Measurements from ENCODE around the gene DIRAS1.

DIRAS1 gene, protein sequence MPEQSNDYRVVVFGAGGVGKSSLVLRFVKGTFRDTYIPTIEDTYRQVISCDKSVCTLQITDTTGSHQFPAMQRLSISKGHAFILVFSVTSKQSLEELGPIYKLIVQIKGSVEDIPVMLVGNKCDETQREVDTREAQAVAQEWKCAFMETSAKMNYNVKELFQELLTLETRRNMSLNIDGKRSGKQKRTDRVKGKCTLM

DNA sequence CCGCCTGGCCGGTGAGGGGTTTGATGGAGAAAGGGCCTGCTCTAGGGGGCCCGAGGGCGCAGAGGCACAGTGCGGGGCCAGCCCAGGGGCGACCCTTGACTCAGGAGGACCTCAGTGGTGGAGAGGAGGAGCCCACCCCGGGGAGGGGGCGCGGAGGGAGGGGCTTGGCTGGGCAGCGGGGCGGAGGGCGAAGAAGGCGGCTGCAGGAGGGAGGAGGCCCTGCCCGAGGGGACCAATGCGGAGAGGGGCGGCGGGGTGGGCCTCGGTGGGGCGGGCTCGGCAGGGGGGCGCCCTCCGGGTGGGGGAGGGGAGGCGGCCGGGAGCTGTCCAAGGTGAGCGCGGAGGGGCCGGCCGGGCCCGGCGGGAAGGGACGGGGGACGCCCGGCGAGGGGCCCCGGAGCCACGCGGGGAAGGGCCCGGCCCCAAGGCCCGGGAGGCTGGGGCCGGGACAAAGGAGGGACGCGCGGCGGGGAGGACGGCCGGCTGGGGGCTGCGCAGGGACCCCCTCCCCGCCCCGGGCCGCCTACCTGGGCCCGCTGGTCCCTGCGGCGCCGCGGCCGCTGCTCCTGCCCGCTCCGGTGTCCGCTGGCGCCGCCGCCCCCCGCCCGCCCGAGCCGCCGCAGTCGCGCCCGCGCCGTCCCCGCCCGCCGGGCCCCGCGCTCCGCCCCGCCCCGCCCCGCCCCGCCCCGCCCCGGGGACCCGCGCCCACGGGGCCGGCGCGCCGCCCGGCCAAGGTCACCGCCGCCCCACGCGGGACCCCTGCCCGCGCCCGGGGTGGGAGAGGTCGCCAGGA is at the start of gene DIRAS1:
Gene DIRAS1, minus strand, starts transcription at position 596 of the 793 bp plus-strand sequence. CDS start 3,566 bp downstream, outside the sequence.
- DNase-seq (ENCODE audit: low read depth in 2 of 2), result no peak

DNA sequence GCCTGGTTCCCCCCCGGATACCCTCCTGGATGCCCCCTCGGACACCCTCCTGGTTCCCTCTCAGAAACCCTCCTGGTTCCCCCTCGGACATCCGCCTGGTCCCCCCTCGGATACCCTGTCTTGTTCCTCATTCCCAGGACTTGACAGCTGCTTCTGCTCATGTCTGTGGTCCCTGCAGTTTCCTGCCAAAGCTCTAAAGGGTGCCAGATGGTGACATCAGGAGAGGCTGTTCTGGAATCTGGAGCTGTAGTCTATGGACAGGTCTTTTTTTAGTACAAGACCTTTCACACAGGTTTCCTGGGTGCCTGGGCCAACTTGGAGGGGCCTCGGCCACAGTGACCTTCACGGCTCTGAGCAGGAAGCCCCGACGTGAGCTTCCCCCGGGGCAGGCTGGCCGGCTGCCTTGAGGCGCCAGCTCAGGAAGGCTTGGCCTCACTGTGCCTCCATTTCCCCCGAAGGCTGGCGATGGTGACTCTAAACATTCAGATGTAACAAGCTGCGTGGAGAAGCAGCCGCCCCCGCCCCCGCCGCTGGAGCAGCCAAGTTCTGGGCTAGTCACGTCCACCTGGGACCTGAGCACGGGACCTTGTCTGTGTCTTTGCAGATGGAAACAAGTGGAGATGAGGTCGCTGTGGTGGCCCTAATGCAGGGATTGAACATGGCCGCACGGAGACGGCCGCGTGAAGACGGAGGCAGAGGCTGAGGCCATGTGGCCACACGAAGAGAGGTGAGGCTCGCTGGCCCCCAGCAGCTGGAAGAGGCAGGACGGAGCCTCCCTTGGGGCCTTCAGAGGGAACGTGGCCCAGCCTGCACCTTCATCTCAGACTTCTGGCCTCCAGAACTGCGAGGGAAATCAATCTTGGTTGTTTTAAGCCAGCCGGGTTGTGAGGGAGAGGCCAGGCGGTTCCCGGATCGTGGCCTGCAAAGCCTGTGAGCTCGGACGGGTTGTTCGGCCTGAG is 49.2 kb upstream of the DIRAS1 start:
- no peak for DNase-seq (ENCODE audit: low read depth in 2 of 2)

DNA sequence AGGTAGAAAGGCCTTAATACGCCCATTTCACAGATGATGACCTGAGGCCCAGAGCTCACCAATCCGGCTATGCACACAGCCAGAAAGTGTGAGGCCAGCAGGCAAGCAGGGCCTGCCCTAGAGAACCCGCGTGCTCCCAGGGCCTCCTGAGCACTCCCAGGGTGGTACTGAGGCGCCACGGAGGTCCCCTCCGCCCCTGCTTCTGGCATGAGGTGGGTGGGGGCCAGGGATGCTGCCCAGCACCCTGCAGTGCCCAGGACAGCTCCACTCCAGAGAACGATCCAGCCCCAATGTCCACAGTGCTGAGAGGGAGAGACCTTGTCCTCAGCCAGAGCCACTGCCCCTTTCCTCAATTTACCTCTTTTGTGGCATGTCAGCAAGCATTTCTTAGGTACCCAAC is 48.0 kb upstream of the DIRAS1 start:
- DNase-seq (ENCODE audit: low read depth in 2 of 2), result no peak

DNA sequence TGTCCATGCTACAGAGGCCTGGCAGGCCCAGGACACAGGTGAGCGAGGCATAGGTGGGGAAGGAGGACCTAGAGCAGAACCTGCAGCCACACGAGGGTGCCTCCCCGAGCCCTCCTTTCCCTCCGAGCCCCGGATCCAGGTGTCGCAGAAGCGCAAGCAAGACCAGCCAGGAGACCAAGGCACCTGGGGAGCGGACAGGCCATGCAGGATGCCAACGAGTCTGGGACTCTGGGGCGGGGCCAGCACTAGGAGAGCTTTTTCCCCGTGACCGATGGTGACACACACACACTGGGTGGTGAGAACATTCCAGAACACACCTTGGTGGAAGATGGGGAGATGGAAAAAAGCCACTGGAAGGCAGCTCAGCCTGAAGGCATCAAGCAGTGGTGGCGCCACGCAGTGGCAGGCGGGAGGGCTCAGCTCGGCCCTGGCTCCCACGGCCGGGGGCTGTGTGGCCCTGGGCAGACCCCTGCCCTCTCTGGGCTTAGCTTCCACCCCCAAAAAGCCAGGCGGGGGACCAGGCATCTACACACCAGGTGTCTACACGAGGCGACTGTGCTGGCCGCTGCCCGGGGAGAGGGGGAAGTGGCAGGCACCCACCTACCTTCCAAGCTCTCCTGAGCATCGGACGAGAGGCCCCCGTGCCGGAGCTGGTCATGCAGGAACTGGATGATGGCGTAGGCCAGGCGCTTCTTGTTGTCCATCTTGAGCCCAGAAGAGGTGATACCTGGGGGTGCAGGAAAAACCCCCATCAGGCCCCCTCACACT is 47.4 kb upstream of the DIRAS1 start:
- DNase-seq (ENCODE audit: low read depth in 2 of 2), result no peak

DNA sequence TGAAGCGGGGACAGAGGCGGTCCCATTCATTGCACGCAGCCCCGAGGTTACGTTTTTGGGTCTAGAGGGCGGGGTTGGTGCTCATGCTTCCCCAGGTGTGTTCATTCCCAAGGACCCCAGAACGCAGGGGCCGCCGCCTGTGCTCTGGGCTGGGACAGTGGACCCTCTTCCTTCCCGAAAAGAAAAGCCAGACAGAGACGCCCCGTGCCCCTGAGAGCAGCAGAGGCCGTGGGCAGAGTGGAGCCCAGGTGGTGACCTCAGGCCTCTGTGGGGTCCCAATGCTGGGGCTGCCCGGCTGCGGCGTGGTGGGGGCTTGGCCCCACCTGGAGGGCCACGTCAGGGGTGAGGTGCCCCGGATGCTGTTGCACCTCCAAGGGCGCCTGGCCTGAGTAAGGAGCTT is 46.5 kb upstream of the DIRAS1 start:
- DNase-seq (ENCODE audit: low read depth in 2 of 2), result no peak

DNA sequence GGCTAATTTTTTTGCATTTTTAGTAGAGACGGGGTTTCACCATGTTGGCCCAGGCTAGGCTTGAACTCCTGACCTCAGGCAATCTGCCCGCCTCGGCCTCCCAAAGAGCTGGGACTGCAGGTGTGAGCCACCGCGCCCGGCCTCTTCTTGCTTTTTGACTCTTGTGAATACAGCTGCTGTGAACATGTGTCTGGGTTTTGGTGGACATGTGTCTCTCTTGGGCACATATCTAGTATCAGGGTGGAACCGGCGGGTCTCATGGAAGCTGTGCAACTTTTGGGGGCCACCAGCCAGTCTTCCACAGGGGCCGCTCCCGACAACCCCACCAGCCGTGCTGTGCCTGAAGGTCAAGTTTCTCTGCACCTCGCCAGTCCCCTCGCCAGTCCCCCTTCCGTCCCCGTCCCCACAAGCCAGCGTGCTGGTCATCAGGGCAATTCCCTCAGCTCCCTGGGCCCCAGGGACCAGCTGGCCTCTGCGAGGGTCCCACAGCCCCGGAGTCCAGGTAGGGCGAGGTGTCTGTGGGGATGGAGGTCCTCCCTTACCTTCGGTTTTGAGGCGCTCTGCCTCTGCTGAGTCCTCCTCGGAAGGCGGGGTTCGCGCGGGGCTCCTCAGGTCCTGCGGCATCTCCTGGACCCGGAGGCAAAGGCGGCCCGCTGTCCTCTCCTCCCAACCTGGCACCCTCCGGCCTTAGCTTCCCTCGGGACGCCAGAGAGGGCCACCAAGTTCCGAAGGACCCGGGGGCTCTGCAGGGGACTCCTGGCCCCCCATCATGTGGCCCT is 45.6 kb upstream of the DIRAS1 start:
- no peak for DNase-seq (ENCODE audit: low read depth in 2 of 2)

DNA sequence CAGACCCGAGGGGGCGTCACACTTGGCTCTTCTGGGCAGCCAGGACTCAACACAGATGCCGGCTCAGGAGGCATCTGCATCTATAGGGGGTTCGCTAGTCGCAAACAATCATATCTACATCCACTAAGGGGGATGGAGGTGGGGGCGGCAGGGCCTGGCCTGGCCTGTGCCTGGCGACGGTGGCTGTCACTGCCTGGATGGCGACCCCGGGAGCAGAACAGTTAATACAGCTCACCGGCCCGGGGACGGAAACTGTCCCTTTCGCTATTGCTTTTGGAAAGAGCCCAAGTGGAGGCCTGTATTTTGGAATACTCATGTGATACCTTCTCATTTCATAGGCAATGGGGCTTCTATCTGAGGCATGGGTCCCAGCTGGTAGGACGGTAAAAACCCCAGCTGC is 44.2 kb upstream of the DIRAS1 start:
- no peak for DNase-seq (ENCODE audit: low read depth in 2 of 2)

DNA sequence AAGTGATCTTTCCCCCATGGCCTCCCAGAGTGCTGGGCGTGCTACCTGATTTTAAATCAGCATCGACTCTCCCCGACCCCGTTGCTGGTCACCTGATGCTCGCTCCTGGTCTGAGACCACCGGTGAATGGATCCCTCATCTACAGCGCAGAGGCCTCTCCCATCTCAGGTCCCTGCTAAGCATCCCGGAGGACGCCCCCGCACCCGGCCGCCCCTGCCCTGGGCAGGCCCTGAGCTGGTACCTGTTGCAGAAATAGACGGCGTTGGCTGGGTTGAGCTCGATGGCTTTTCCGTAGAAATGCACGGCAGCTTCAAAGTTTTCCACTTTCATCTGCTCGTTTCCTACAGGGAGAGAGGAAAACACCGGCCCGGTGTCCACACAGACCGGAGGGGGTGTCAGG is 43.8 kb upstream of the DIRAS1 start:
- DNase-seq (ENCODE audit: low read depth in 2 of 2), result no peak

DNA sequence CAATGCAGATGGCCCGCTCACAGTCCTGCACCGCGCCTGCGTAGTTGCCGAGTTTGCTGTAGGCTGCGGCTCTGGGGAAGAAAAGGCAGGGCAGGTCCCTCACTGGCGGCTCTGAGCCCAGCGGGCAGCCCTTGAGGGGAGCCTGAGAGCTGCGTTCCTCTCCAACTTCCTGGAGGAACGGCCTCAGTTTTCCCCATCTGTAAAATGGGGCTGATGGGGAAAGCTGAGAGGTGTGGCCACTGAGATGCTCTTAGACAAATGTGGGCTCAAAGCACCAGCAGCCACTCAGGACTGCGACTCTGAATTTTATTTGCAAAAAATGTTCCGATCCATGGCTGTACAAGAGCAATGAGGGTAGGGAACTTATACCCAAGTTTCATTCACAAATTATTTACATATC is 42.5 kb upstream of the DIRAS1 start:
- DNase-seq (ENCODE audit: low read depth in 2 of 2), result no peak

DNA sequence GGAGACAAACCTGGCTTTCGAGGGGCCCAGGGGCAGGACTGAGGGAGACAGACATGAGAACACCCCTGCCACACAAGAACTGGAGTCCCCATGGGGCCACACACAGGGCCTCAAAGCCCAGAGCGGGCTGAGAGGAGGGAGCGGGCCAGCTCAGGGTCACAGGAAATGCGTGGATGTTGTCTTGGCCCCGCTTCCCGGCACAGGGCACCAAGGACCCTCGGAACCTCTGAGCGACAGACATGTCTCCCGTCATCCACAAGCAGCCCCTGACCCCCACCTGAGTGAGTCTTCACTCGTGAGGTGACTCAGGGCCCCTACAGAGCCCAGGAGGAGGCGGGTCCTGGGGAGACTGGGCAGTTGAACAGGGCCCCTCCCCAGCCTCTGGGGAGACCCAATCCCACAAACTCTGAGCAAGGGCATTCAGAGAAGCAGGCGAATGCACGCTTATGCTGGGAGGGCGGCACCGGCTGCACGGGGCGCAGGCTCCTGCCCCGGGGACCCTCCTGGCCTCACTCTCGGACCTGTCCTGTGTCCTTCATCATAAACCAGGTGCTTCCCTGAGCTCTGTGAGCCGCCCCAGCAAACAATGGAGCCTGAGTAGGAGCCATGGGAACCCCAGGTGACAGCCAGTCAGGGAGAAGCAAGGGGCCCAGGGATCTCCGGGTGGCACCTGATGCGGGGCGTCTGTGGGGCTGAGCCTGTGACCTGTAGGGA is 41.8 kb upstream of the DIRAS1 start:
- no peak for DNase-seq (ENCODE audit: low read depth in 2 of 2)

DNA sequence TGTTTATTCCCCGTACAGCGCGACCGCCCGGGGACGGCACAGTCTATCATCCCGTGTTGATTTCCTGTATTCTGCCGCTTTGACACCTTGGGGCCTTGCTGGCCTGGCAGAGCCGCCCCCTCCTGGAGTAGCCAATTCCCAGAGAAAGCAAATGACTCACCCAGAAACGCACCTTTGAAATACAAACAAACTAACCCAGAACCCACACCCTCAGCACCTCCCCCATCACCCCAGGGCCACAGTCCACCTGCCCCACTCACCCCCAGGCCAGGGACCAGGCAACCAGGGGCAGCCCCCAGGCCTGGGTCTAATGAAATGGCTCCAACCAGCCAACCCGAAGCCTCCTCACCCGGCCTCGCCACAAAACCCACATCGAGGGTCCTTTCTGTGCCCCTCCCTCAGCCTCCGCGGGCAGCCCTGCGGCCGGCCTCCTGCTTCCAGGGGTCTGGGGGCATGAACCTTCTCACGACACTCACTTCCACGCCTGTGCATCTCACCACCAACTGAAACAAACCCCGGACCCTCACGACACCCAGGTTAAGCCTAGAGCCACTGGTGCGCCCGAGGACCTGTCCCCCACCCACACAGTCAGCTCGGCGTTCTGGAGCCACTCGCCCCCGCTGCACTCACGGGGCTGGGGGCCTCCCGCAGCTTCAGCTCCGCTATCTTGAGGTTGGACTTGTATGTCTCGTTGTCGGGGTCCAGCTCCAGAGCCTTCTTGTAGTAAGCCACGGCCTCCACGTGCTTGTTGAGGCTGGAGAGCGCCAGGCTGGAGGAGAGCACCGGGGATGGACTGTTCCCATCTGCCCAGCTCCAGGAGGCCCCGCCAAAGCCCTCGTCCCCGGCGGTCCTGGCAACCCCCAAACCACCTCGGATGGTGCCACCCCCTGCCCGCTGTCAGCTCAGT is 41.0 kb upstream of the DIRAS1 start:
- no peak for DNase-seq (ENCODE audit: low read depth in 2 of 2)

DNA sequence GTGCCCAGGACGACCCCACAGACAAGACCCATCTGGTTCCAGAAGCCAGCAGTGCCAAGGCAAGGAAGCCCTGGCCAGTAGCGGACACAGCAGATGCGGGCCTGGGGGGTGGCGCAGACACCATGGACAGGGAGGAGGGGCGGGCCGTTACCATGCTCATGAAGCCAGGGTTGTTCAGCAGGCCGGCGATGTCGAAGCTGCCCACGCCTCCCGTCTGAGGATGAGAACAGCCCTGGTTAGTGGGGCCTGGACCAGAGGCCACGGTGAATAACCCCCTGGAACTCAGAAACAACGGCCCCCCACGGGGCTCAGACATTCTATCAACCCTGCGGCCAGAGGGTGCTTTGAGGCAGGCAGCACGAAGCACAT is 40.1 kb upstream of the DIRAS1 start:
- no peak for DNase-seq (ENCODE audit: low read depth in 2 of 2)

DNA sequence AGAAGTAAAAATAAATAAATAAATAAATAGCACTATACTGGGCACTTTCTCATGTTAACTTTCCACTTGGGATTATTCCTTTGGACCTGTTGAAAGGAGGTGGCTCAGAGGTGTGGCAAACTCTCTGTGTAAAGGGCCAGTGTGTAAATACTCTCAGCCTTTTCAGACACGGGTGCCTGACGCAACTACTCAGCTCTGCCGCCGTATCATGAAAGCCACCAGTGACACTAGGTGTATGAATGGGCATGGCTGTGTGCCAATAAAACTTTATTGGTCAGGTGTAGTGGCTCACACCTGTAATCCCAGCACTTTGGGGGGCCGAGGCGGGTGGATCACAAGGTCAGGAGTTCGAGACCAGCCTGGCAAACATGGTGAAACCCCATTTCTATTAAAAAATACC is 38.8 kb upstream of the DIRAS1 start:
- no peak for DNase-seq (ENCODE audit: low read depth in 2 of 2)

DNA sequence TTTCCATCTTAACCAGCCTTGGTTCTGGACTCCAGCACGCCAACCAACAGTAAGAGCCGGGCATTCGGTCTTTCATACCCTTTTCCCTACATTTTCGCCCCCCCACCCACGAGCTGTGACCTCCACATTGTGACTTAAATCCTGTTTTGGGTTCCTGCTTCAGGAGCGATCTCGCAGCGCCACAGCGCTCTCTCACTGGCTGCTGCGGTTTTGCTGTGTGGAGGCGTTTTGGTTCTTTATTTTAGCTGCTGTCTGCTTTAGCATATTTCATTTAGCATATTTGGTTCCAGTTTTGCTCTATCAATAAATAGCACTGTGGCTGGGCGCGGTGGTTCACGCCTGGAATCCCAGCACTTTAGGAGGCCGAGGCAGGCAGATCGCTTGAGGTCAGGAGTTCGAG is 38.2 kb upstream of the DIRAS1 start:
- no peak for DNase-seq (ENCODE audit: low read depth in 2 of 2)

DNA sequence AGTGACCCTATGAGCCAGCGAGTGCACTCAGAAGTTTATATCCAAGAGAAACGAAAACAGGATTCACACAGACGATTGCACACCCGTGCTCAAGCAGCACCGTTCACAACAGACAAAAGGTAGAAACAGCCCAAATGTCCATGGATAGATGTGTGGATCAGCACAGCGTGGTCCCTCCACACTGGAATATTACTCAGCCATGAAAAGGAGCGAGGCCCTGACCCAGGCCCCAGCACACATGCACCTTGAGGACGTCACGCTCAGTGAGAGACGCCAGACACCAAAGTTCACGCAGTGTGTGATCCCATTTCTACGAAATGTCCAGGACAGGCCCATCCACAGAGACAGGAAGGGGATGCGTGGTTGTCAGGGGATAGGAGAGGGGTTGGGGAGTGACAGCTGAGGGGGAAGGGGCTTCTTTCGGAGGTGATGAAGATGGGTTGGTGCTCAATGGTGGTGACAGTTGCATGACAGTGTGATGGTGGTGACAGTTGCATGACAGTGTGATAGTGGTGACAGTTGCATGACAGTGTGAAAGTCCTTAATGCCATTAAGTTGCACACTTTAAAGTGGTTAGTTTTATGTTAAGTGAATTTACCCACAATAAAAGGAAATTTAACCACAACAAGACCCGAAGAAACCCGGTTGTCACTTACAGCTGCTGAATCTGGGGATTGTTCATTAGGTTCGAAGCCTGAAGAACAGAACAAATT is 37.6 kb upstream of the DIRAS1 start:
- DNase-seq (ENCODE audit: low read depth in 2 of 2), result no peak

DNA sequence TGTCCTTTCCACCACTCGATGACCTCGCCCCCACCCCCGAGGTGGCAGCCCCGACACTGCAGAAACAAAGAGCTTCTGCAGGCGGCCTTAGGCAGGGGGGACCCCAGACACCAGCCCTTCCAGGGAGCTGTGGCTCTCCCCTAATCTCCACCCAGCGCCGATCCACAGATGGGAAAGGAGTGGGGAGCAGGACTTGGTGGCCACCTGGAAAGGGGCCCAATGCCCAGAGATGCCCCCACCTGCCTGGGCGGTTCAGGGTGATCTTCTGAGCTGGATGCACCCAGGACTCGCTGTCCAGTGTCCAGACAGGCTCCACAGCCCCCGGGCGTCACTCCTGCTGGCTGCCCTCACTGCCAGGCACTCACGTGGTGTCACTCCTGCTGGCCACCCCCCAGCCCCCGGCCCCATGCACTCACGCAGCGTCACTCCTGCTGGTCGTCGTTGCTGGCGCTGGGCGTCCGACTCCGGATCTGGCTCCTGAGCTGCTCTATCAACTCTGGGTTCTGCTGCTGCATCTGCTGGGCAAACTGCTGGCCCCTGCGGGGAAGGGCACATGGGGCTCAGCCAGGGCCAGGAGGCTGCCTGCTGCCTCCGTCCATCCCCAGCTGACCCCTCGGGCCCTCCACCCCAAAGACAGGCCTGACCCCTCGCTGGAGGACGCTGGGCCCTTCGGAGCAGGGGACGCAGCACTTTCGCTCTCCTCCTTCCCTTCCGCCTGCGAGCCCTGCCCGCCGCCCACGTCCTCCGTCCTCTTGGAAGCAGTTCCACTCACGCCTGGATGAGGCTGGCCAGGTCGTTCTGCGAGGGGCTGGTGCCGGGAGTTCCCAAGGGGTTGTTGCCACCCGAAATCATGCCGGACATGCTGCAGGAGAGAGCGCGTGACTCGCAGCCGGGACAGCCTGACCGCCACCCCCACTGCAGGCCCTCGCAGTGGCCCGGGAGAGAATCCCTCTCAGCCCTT is 36.0 kb upstream of the DIRAS1 start:
- no peak for DNase-seq (ENCODE audit: low read depth in 2 of 2)

DNA sequence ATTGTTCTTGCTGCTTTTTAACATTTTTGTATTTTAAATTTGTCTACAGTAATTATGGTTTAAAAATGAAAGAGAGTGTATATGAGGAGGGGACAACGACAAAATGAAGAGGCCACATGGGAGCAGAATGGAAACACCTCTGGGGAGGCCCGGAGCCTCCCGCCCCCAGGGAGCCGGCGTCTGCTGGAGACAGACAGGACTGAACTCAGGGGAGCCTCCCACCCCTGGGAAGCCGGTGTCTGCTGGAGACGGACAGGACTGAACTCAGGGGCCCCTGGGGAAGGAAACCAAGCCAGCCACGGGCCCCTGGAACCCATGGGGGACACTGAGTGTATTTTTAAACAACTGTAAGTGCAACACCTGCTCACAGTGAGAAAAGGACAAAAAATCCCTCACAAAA is 35.3 kb upstream of the DIRAS1 start:
- no peak for DNase-seq (ENCODE audit: low read depth in 2 of 2)
